H1 (cell line): ENCODE measurements around the gene NEK9. TPM values are rescaled to one million over a fixed set of nuclear protein-coding genes. Genes with fewer than 3 reads are reported as not detected.

Experiments
- CHD7 ChIP-seq: fragments of 300-600 bp; sonication (generic); IDR thresholded peaks from 2 replicates; pipeline ENCODE4 v1.7.1; 2012; ENCODE audit warnings: low read length, moderate library complexity, mild to moderate bottlenecking, inconsistent platforms; ENCODE audit not compliant: insufficient replicate concordance
- polyA plus RNA-seq, 7 experiments: library from polyadenylated mRNA; depleted of rRNA in 3 of 7; stranded (reverse) in 5 of 7; unstranded in 2 of 7; fragments of >200 nt in 5 of 7; fragments of 200-250 nt in 2 of 7; gene quantifications; 1 replicate in 5 of 7; 2 replicates in 1 of 7; 4 replicates in 1 of 7; pipeline versions ENCODE4 v1.2.1 to v1.2.3, GENCODE V29; 2011 to 2013; ENCODE audit warnings: missing spikeins in 2 of 7, mixed read lengths in 2 of 7
- total RNA-seq: library from RNA; stranded (reverse); fragmentation: NEBNext Ultra II Directional; extraction: Animal tissue kit (Norgen Biotek cat#: 25700); gene quantifications from 2 replicates; pipeline ENCODE4 v1.2.1, GENCODE V29; 2021

Gene NEK9
- total and polyA plus RNA-seq, 2 of the 8 experiments (the other 6 are each of a cell fraction or from before 2014, with no cell fraction given), result 16.0 to 43.6 TPM

DNA sequence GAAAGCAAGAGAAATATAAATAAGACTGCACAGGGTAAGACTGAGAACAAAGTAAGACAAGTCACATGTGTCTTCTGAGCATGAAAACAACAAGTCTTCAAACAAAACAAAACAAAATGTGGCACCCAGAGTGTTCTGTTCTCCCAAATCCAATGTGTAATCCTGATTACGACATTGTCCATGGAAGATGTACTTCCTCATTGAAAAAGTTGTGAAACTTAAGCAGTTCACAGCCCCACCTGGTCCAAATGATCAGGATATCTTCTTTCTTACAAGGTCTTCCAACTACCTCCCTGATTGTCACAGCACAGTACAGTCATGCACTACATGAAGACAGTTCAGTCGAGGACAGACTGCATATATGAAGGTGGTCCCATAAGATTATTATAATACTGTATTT is 23.3 kb upstream of the NEK9 start (continued):
- TF ChIP-seq CHD7, result no peak
